ENCODE measurements around the gene BICC1.

DNA sequence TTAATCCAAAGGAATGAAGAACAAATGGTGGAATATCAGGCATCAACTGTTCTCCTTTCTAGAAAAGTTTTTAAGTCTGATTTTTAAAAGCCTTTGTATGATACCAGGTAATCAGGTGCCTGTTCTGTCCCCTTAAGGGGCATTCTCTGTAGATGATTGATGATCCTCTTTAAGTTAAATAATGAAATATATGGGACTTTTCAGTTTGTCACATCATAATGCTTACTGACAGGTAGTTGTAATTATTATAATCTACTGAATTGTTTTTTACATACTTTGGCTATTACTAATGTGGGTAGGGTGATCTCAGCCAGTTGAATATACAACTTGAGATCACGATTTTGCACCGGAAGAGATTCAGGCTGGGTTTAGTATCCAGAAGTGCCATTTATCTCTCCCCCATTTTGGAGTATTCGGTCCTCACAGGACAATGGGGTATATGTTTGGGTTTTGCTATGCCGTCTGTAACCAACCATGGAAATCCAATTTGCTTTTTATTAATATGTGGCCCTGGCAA lies 330.2 kb downstream of the BICC1 start:
- TF ChIP-seq, protein P1, sequence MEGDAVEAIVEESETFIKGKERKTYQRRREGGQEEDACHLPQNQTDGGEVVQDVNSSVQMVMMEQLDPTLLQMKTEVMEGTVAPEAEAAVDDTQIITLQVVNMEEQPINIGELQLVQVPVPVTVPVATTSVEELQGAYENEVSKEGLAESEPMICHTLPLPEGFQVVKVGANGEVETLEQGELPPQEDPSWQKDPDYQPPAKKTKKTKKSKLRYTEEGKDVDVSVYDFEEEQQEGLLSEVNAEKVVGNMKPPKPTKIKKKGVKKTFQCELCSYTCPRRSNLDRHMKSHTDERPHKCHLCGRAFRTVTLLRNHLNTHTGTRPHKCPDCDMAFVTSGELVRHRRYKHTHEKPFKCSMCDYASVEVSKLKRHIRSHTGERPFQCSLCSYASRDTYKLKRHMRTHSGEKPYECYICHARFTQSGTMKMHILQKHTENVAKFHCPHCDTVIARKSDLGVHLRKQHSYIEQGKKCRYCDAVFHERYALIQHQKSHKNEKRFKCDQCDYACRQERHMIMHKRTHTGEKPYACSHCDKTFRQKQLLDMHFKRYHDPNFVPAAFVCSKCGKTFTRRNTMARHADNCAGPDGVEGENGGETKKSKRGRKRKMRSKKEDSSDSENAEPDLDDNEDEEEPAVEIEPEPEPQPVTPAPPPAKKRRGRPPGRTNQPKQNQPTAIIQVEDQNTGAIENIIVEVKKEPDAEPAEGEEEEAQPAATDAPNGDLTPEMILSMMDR (conservative IDR thresholded peaks at IDR 0.05; ENCODE audit: low read depth, low read length), result no peak
- TF ChIP-seq EZH2 (IDR thresholded peaks at IDR 0.05; ENCODE audit: low read length, unreplicated experiment) (no peak), EZH2phosphoT487 (IDR thresholded peaks at IDR 0.05; ENCODE audit: borderline replicate concordance, low read length) (no peak)

Measured in PC-3 (cell line).